Endothelial cell of umbilical vein (primary cell): ENCODE results near the gene SLC25A21. TPM values are rescaled to one million over a fixed set of nuclear protein-coding genes. Genes with fewer than 3 reads are reported as not detected.
A peak's percentile ranks its signal among the peaks of the same experiment; 100 is the strongest.

Experiments used
- BruUV-seq: library from RNA; stranded (reverse); fragments of 400-500 nt; replicated peaks from 2 replicates; lab custom pipeline; 2021; lab: Mats Ljungman, UMichigan
- CTCF ChIA-PET: fragments of 300-600, 350-600 bp; sonication (Branson Sonifier 250); formaldehyde crosslinking; loops from one replicate; lab custom pipeline; 2021; ENCODE audit warnings: antibody characterized with exemption, inconsistent platforms; lab: Charles Lee
- POLR2A ChIA-PET: fragments of 300-600, 350-600 bp; sonication (Branson Sonifier 250); formaldehyde crosslinking; loops from one replicate; lab custom pipeline; 2021; ENCODE audit warnings: antibody characterized with exemption, inconsistent platforms; lab: Charles Lee
- DNase-seq: peaks from one replicate; pipeline ENCODE4 v3.0.0-alpha.2; 2011; ENCODE audit warnings: low read depth, low spot score
- FAIRE-seq: peaks from 2 replicates; lab custom pipeline; 2011; peaks lifted over from hg19 to GRCh38; lab: Jason Lieb, UNC
- H2AFZ ChIP-seq: 2 replicates; pipeline ENCODE4 v1.6.0; 2012; ENCODE audit warnings: low read depth, low read length, control low read depth, inconsistent platforms
- H3K27ac ChIP-seq: 2 replicates; pipeline ENCODE4 v1.5.1; 2011; ENCODE audit warnings: low read depth, mild to moderate bottlenecking, control low read depth, low read length, moderate library complexity; ENCODE audit not compliant: insufficient read depth
- H3K27me3 ChIP-seq, 2 experiments: 2 replicates each; pipeline versions ENCODE4 v1.6.0 to v1.6.1; 2011; ENCODE audit warnings: low read length in 2 of 2, mixed read lengths in 1 of 2; ENCODE audit not compliant: control insufficient read depth in 2 of 2, insufficient read depth in 2 of 2
- H3K36me3 ChIP-seq, 2 experiments: 2 replicates in 1 of 2; 3 replicates in 1 of 2; pipeline ENCODE4 v1.5.1; 2011; ENCODE audit warnings: low read length in 2 of 2, mild to moderate bottlenecking in 1 of 2, moderate library complexity in 1 of 2; ENCODE audit not compliant: control insufficient read depth in 2 of 2, insufficient read depth in 2 of 2; ENCODE audit errors: extremely low read depth in 1 of 2
- H3K4me1 ChIP-seq: 3 replicates; pipeline ENCODE4 v1.5.1; 2011; ENCODE audit warnings: mild to moderate bottlenecking, low read length; ENCODE audit not compliant: control insufficient read depth, insufficient read depth; ENCODE audit errors: extremely low read depth
- H3K4me2 ChIP-seq: 2 replicates; pipeline ENCODE4 v1.6.1; 2011; ENCODE audit warnings: low read length, control low read depth, mixed read lengths; ENCODE audit not compliant: insufficient read depth
- H3K4me3 ChIP-seq, 3 experiments: fragments of 200-600 bp in 1 of 3; sonication (generic), shearing (Covaris generic) in 1 of 3; replicated peaks in 1 of 3; 2 replicates each; pipeline ENCODE4 v1.5.1; 2011 to 2016; ENCODE audit warnings: control low read depth in 3 of 3, low read length in 3 of 3, mild to moderate bottlenecking in 2 of 3, inconsistent platforms in 1 of 3, low read depth in 1 of 3, moderate library complexity in 1 of 3; ENCODE audit not compliant: insufficient read depth in 1 of 3
- H3K79me2 ChIP-seq: 2 replicates; pipeline ENCODE4 v1.6.0; 2012; ENCODE audit warnings: low read length, inconsistent platforms; ENCODE audit not compliant: control insufficient read depth, insufficient read depth
- H3K9ac ChIP-seq: replicated peaks from 2 replicates; pipeline ENCODE3; 2011; ENCODE audit warnings: low read length, control low read depth; ENCODE audit not compliant: insufficient read depth; ENCODE audit errors: extremely low read depth
- H3K9me1 ChIP-seq: replicated peaks from 3 replicates; pipeline ENCODE4 v1.6.0; 2011; ENCODE audit warnings: mild to moderate bottlenecking, low read length; ENCODE audit not compliant: control insufficient read depth, insufficient read depth; ENCODE audit errors: extremely low read depth
- H3K9me3 ChIP-seq: replicated peaks from 2 replicates; pipeline ENCODE4 v1.5.1; 2012; ENCODE audit warnings: low read length, inconsistent platforms; ENCODE audit not compliant: control insufficient read depth, insufficient read depth
- H4K20me1 ChIP-seq: replicated peaks from 2 replicates; pipeline ENCODE3; 2011; ENCODE audit warnings: mild to moderate bottlenecking, low read length; ENCODE audit not compliant: control insufficient read depth, insufficient read depth; ENCODE audit errors: extremely low read depth
- JUN ChIP-seq: IDR thresholded peaks from 2 replicates; pipeline ENCODE4 v1.6.1; 2011; ENCODE audit warnings: borderline replicate concordance, low read depth; ENCODE audit not compliant: insufficient read length, insufficient read depth
- POLR2A ChIP-seq: IDR thresholded peaks from 2 replicates; pipeline ENCODE4 v1.6.1; 2012; ENCODE audit warnings: low read depth, mild to moderate bottlenecking, control low read depth, low read length
- POLR2AphosphoS5 ChIP-seq: IDR thresholded peaks from 2 replicates; pipeline ENCODE4 v1.6.1; 2012; ENCODE audit warnings: low read depth, mild to moderate bottlenecking, control low read depth, low read length, moderate library complexity; ENCODE audit not compliant: insufficient read depth
- dilution Hi-C: fragments of 300-500 bp; cut with MboI; formaldehyde crosslinking; loops from one replicate; pipeline ENCODE4 v1.15.0; 2019; ENCODE audit warnings: low sequenced_read_pairs; ENCODE audit not compliant: extremely low pct_ligation_motif_present
- intact Hi-C: fragments of 100-400 bp; cut with micrococcal nuclease; formaldehyde crosslinking; loops from one replicate; pipeline ENCODE4 v1.10.0; 2022
- polyA plus RNA-seq, 4 experiments: library from polyadenylated mRNA; depleted of rRNA in 3 of 4; stranded (reverse) in 3 of 4; unstranded in 1 of 4; fragments of >200 nt; gene quantifications; 2 replicates each; pipeline versions ENCODE4 v1.2.1 to v1.2.3, GENCODE V29; 2011 to 2012; ENCODE audit warnings: missing spikeins in 1 of 4
- total RNA-seq: library from RNA; stranded (reverse); gene quantifications from 2 replicates; pipeline ENCODE4 v1.2.3, GENCODE V29; 2021
- TF ChIP-seq, protein P1 (sequence below), 2 donors: IDR thresholded peaks; 1 replicate in 1 of 2; 2 replicates in 1 of 2; pipeline ENCODE4 v1.5.1; 2011; ENCODE audit warnings: low read length in 2 of 2, mild to moderate bottlenecking in 2 of 2, moderate library complexity in 2 of 2, control low read depth in 1 of 2, inconsistent platforms in 1 of 2, low read depth in 1 of 2; ENCODE audit not compliant: insufficient read depth in 1 of 2; ENCODE audit errors: extremely low read depth in 1 of 2

Gene SLC25A21
- total and polyA plus RNA-seq, 2 donors (not counting 3 experiments of a cell fraction or from before 2014, with no cell fraction given): 0.98 to 1.4 TPM

DNA sequence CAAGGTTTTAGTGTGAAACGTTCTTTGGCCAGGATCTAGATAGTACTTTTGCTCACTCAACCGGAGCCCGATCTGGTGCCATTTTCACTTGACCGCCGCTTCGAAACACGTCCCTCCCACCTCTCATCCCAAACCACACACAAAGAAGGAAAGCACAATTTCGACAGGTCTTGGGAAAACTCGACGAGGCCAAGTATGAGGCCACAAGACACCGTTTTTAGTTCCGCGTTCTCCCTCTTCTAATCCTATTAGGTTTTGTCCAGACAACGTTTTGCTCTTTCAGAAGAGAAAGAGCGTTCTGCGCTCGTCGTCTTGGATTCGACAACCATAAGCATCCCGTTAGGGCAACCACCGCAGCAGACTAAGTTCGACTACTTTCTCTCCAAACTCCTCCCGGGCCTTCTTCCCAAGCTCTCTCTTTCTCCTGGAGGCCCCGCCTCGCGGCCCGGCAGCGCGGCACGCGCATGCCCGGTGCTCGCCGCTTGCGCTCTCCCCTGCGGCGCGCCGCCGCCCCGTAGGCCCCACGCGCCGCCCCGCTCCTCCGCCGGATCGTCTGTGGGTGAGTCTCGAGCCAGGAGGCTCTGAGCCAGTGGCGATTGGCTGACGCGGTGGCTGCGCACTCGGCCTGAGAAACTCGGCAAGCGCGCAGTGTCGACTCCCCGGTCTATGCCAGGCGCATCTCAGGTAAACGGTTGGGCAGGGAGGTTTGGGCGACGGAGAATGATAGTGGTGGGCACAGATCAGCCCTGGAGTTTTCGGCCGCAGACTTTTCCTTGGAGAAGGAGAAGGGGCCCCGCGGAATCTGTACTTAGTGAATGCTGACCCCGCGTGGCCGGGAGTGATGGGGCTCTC is 25.2 kb upstream of the SLC25A21 start, which contains the start of gene MIPOL1:
TSS of gene MIPOL1 (plus strand) at position 517 of the 852 bp plus-strand sequence. CDS start 49,952 bp downstream, outside the sequence.
- H3K27ac ChIP-seq: peak within 1 kb of the TSS; percentile 97
- H3K79me2 ChIP-seq: peaks cover 49% of the 10 kb centered on the region
- dilution Hi-C loops: no loop called here
- intact Hi-C loops: loop anchor here (1.0 to 5.0 kb wide), 5 partner anchors 16 to 150 kb away; no protein-coding TSS in a partner anchor
- no peaks in the 10 kb centered on the region for H3K9me1 ChIP-seq
- no peaks in the 10 kb centered on the region for H3K36me3 ChIP-seq
- peak within 1 kb of the TSS; percentile 93 for H2AFZ ChIP-seq
- TSS peak; percentile 92 for BruUV-seq
- H3K9me3 ChIP-seq: no peaks in the 10 kb centered on the region
- peak within 1 kb of the TSS; percentile 93 for H3K4me2 ChIP-seq
- H4K20me1 ChIP-seq: peaks cover 1% of the 10 kb centered on the region
- DNase-seq (peak; percentile 93), FAIRE-seq (peak; percentile 78)
- peak within 1 kb of the TSS; percentile 61 to 86 (median 86) for H3K4me3 ChIP-seq
- peak within 1 kb of the TSS; percentile 80 for H3K9ac ChIP-seq
- ChIA-PET CTCF (interaction anchor here (0.9 to 4.2 kb wide), 11 partner anchors 14 to 642 kb away, joined by 3 to 24 read pairs (median 5); partner anchors contain the start of gene SLC25A21), POLR2A (interaction anchor here (0.7 to 2.7 kb wide), 2 partner anchors 15 to 1372 kb away, joined by 5 to 9 read pairs; partner anchors contain the start of gene BRMS1L)
- TF ChIP-seq JUN: no peak
- peak; percentile 83 for TF ChIP-seq POLR2AphosphoS5
- peak; percentile 92 for TF ChIP-seq POLR2A
- TF ChIP-seq, protein P1, sequence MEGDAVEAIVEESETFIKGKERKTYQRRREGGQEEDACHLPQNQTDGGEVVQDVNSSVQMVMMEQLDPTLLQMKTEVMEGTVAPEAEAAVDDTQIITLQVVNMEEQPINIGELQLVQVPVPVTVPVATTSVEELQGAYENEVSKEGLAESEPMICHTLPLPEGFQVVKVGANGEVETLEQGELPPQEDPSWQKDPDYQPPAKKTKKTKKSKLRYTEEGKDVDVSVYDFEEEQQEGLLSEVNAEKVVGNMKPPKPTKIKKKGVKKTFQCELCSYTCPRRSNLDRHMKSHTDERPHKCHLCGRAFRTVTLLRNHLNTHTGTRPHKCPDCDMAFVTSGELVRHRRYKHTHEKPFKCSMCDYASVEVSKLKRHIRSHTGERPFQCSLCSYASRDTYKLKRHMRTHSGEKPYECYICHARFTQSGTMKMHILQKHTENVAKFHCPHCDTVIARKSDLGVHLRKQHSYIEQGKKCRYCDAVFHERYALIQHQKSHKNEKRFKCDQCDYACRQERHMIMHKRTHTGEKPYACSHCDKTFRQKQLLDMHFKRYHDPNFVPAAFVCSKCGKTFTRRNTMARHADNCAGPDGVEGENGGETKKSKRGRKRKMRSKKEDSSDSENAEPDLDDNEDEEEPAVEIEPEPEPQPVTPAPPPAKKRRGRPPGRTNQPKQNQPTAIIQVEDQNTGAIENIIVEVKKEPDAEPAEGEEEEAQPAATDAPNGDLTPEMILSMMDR (IDR thresholded peaks at IDR 0.05; ENCODE audit: extremely low read depth in 1 of 2, insufficient read depth in 1 of 2, low read depth in 1 of 2, low read length in 2 of 2): peak in 1 of 2 donors; percentile 49
- peaks cover 52% of the 10 kb centered on the region for H3K4me1 ChIP-seq
- H3K27me3 ChIP-seq: no peaks in the 10 kb centered on the region
